ENCODE data around the gene MYO3A.

Gene MYO3A

DNA sequence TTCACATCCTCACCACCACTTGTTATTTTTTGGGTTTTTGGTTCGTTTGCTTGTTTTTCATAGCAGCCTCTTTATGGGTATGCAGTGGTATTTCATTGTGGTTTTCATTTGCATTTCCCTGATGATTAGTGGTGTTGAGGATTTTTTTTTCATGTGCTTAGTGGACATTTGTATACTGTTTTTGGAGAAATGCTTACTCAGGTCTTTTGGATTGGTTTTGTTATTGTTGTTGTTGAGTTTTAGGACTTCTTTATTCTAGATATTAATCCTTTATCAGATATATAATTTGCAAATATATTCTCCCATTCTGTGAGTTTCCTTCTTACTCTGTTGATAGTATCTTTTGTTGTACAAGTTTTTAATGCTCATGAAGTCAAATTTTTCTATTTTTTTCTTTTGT, 325.3 kb downstream of the MYO3A start:
- Histone ChIP-seq H3K4me2 (ENCODE audit: low read length) (no peak overlapping the region), H3K79me2 (ENCODE audit: control insufficient read depth, low read length) (no peaks in the 10 kb centered on the region), H3K36me3 (ENCODE audit: control insufficient read depth, low read length) (no peaks in the 10 kb centered on the region), H3K9me3 (ENCODE audit: control insufficient read depth, insufficient read depth, low read length) (no peaks in the 10 kb centered on the region), H3F3A (ENCODE audit: control insufficient read depth, insufficient read depth) (no peaks in the 10 kb centered on the region), H3K4me3 (ENCODE audit: low read length) (no peak overlapping the region), H4K20me1 (ENCODE audit: control insufficient read depth, insufficient read depth, low read depth, low read length) (no peaks in the 10 kb centered on the region), H3K27me3 (ENCODE audit: control insufficient read depth, low read length) (no peaks in the 10 kb centered on the region), H3K27ac (ENCODE audit: low read depth, low read length) (no peak overlapping the region), H3K4me1 (ENCODE audit: control insufficient read depth, low read length) (peaks cover 7% of the 10 kb centered on the region), H3K9me2 (replicated peaks; ENCODE audit: control insufficient read depth, low read length) (no peaks in the 10 kb centered on the region)
- no peak for TF ChIP-seq EZH2phosphoT487 (IDR thresholded peaks at IDR 0.05; ENCODE audit: borderline replicate concordance, low read length)
- TF ChIP-seq, protein P1, sequence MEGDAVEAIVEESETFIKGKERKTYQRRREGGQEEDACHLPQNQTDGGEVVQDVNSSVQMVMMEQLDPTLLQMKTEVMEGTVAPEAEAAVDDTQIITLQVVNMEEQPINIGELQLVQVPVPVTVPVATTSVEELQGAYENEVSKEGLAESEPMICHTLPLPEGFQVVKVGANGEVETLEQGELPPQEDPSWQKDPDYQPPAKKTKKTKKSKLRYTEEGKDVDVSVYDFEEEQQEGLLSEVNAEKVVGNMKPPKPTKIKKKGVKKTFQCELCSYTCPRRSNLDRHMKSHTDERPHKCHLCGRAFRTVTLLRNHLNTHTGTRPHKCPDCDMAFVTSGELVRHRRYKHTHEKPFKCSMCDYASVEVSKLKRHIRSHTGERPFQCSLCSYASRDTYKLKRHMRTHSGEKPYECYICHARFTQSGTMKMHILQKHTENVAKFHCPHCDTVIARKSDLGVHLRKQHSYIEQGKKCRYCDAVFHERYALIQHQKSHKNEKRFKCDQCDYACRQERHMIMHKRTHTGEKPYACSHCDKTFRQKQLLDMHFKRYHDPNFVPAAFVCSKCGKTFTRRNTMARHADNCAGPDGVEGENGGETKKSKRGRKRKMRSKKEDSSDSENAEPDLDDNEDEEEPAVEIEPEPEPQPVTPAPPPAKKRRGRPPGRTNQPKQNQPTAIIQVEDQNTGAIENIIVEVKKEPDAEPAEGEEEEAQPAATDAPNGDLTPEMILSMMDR (IDR thresholded peaks at IDR 0.05; ENCODE audit: low read depth, low read length, poor library complexity, severe bottlenecking), result no peak
